HepG2 (cell line): ENCODE data around the gene FAM180A. TPM values are rescaled to one million over a fixed set of nuclear protein-coding genes. Genes with fewer than 3 reads are reported as not detected.

ENCODE experiments used
- ATAC-seq: fragments of 200-7000 bp; cut with Tn5 transposase; 3 replicates; pipeline ENCODE4 v1.9.1; 2020; ENCODE audit warnings: mild to moderate bottlenecking, moderate library complexity
- BruUV-seq: library from RNA; stranded (reverse); fragments of 400-500 nt; replicated peaks from 2 replicates; lab custom pipeline; 2021; lab: Mats Ljungman, UMichigan
- CTCF ChIA-PET: fragments of 300-600 bp; formaldehyde crosslinking; extraction: SDS; loops from one replicate; lab custom pipeline; 2021; ENCODE audit warnings: low total read pairs, inconsistent platforms, low intra/inter-chr PET ratio; lab: Yijun Ruan, JAX
- POLR2A ChIA-PET: fragments of 350-600 bp; sonication (Branson Sonifier 250); formaldehyde crosslinking; loops from one replicate; lab custom pipeline; 2020; ENCODE audit warnings: antibody characterized with exemption, inconsistent platforms; lab: Yijun Ruan, JAX
- DNase-seq: peaks from one replicate; pipeline ENCODE4 v3.0.0-alpha.2; 2015; ENCODE audit warnings: low spot score
- FAIRE-seq: peaks from 3 replicates; lab custom pipeline; 2011; peaks lifted over from hg19 to GRCh38; lab: Jason Lieb, UNC
- H2AFZ ChIP-seq: one replicate; pipeline ENCODE4 v1.6.1; 2011; ENCODE audit warnings: low read length, inconsistent platforms
- H3K27ac ChIP-seq: fragments of 300-600 bp; 3 replicates; pipeline ENCODE4 v1.8.0; 2011; ENCODE audit warnings: mixed run types, mild to moderate bottlenecking, mixed read lengths, low read length, inconsistent platforms; ENCODE audit not compliant: insufficient read depth; ENCODE audit errors: extremely low read length
- H3K27me3 ChIP-seq, 2 experiments: fragments of 200-600 bp in 1 of 2; 2 replicates in 1 of 2; 3 replicates in 1 of 2; pipeline versions ENCODE4 v1.6.0 to v1.8.0; 2011; ENCODE audit warnings: low read length in 2 of 2, mild to moderate bottlenecking in 2 of 2, moderate library complexity in 2 of 2, inconsistent platforms in 1 of 2; ENCODE audit not compliant: insufficient read depth in 2 of 2, control insufficient read depth in 1 of 2
- H3K36me3 ChIP-seq, 2 experiments: fragments of 200-600 bp in 1 of 2; replicated peaks in 1 of 2; 2 replicates in 1 of 2; 3 replicates in 1 of 2; pipeline versions ENCODE4 v1.5.1 to v1.8.0; 2011; ENCODE audit warnings: low read length in 2 of 2, inconsistent platforms in 1 of 2; ENCODE audit not compliant: insufficient read depth in 2 of 2, control insufficient read depth in 1 of 2
- H3K4me1 ChIP-seq: 2 replicates; pipeline ENCODE4 v1.5.1; 2012; ENCODE audit warnings: low read length, inconsistent platforms; ENCODE audit not compliant: insufficient read depth
- H3K4me2 ChIP-seq: 2 replicates; pipeline ENCODE4 v1.6.0; 2011; ENCODE audit warnings: low read depth, low read length, inconsistent platforms
- H3K4me3 ChIP-seq, 3 experiments: fragments of 200-600 bp in 1 of 3; sonication (generic), shearing (Covaris generic) in 1 of 3; replicated peaks in 1 of 3; 2 replicates each; pipeline ENCODE4 v1.5.1; 2011 to 2016; ENCODE audit warnings: low read length in 3 of 3, inconsistent platforms in 2 of 3, low read depth in 2 of 3, mild to moderate bottlenecking in 2 of 3, control low read depth in 1 of 3, mixed read lengths in 1 of 3; ENCODE audit not compliant: insufficient read depth in 1 of 3
- H3K79me2 ChIP-seq: one replicate; pipeline ENCODE4 v1.6.1; 2011; ENCODE audit warnings: low read length, inconsistent platforms; ENCODE audit not compliant: insufficient read depth
- H3K9ac ChIP-seq: 2 replicates; pipeline ENCODE4 v1.6.0; 2011; ENCODE audit warnings: mild to moderate bottlenecking, low read depth, low read length, inconsistent platforms; ENCODE audit not compliant: insufficient read depth
- H3K9me3 ChIP-seq: 2 replicates; pipeline ENCODE4 v1.5.1; 2012; ENCODE audit warnings: mild to moderate bottlenecking, low read length
- H4K20me1 ChIP-seq: 2 replicates; pipeline ENCODE4 v1.6.0; 2011; ENCODE audit warnings: inconsistent platforms, mild to moderate bottlenecking, low read length, moderate library complexity; ENCODE audit not compliant: insufficient read depth
- CEBPB ChIP-seq: IDR thresholded peaks from 2 replicates; pipeline ENCODE4 v1.6.1; 2011; ENCODE audit warnings: low read depth, low read length, improper control_type of control experiment, borderline replicate concordance
- HNRNPK ChIP-seq: fragments of 200-400 bp; formaldehyde crosslinking; IDR thresholded peaks from 2 replicates; pipeline ENCODE4 v1.6.1; 2018; ENCODE audit warnings: low read length, low read depth, moderate library complexity, mild to moderate bottlenecking; ENCODE audit not compliant: poor library complexity, severe bottlenecking
- IKZF1 ChIP-seq: fragments of 450-650 bp; IDR thresholded peaks from 2 replicates; pipeline ENCODE4 v1.7.1; 2016
- IRF2 ChIP-seq: IDR thresholded peaks from 2 replicates; pipeline ENCODE4 v1.6.1; 2018; ENCODE audit warnings: missing genetic modification reagents, missing compliant biosample characterization
- KMT2A ChIP-seq: sonication (generic); formaldehyde crosslinking; IDR thresholded peaks from 2 replicates; pipeline ENCODE4 v1.4.0; 2020; ENCODE audit warnings: missing genetic modification reagents
- MATR3 ChIP-seq: sonication (generic); formaldehyde crosslinking; IDR thresholded peaks from 2 replicates; pipeline ENCODE4 v1.4.0; 2020; ENCODE audit warnings: missing genetic modification reagents
- MEIS1 ChIP-seq: sonication (generic); formaldehyde crosslinking; IDR thresholded peaks from 2 replicates; pipeline ENCODE4 v1.9.0; 2021; ENCODE audit warnings: mild to moderate bottlenecking, missing genetic modification reagents, moderate library complexity, borderline replicate concordance
- MIER2 ChIP-seq: IDR thresholded peaks from 2 replicates; pipeline ENCODE4 v1.6.1; 2016; ENCODE audit warnings: missing biosample characterization, missing genetic modification reagents
- MXI1 ChIP-seq: IDR thresholded peaks from 3 replicates; pipeline ENCODE4 v1.6.1; 2012; ENCODE audit warnings: low read depth, low read length, inconsistent platforms, borderline replicate concordance
- PHF20 ChIP-seq: sonication (generic); formaldehyde crosslinking; IDR thresholded peaks from 2 replicates; pipeline ENCODE4 v1.5.0; 2020; ENCODE audit warnings: mild to moderate bottlenecking, missing genetic modification reagents
- SNAI1 ChIP-seq: sonication (generic); formaldehyde crosslinking; IDR thresholded peaks from 2 replicates; pipeline ENCODE4 v1.5.0; 2020; ENCODE audit warnings: mild to moderate bottlenecking, missing genetic modification reagents, borderline replicate concordance
- TBP ChIP-seq: sonication (generic); formaldehyde crosslinking; IDR thresholded peaks from 2 replicates; pipeline ENCODE4 v1.5.0; 2020; ENCODE audit warnings: missing genetic modification reagents
- ZFY ChIP-seq: sonication (generic); formaldehyde crosslinking; IDR thresholded peaks from 2 replicates; pipeline ENCODE4 v1.4.0; 2020; ENCODE audit warnings: missing genetic modification reagents
- ZNF282 ChIP-seq: fragments of 450-650 bp; IDR thresholded peaks from 2 replicates; pipeline ENCODE4 v1.6.1; 2018; ENCODE audit not compliant: partially characterized antibody
- ZNF337 ChIP-seq: sonication (generic); formaldehyde crosslinking; IDR thresholded peaks from 2 replicates; pipeline ENCODE4 v1.5.1; 2020; ENCODE audit warnings: missing genetic modification reagents, low read depth, mild to moderate bottlenecking, borderline replicate concordance
- ZNF883 ChIP-seq: sonication (generic); formaldehyde crosslinking; IDR thresholded peaks from 2 replicates; pipeline ENCODE4 v1.5.1; 2020; ENCODE audit warnings: mild to moderate bottlenecking, missing genetic modification reagents; ENCODE audit errors: not compliant biosample characterization
- ZZZ3 ChIP-seq: sonication (generic); formaldehyde crosslinking; IDR thresholded peaks from 2 replicates; pipeline ENCODE4 v1.4.0; 2020; ENCODE audit warnings: missing genetic modification reagents, mild to moderate bottlenecking, borderline replicate concordance
- WGBS: methylation state at CpG from one replicate; pipeline ENCODE4 v1.1.6; 2017; ENCODE audit warnings: low lambda C conversion rate; 5-methylcytosine and 5-hydroxymethylcytosine counted together
- in situ Hi-C: cut with HindIII; loops from 2 replicates; pipeline ENCODE4 v1.10.0; 2017; ENCODE audit warnings: low pct_unique_long_range_greater_than_20kb; ENCODE audit not compliant: extremely low pct_ligation_motif_present
- intact Hi-C: fragments of 100-400 bp; cut with micrococcal nuclease; formaldehyde crosslinking; loops from one replicate; pipeline ENCODE4 v1.10.0; 2022; ENCODE audit not compliant: unreplicated experiment
- polyA plus RNA-seq, 8 experiments: library from polyadenylated mRNA; depleted of rRNA in 3 of 8; stranded (reverse) in 7 of 8; unstranded in 1 of 8; fragments of >200 nt; fragmentation: Illumina TruSeq in 4 of 8; extraction: Trizol in 4 of 8; gene quantifications; 2 replicates each; pipeline versions ENCODE4 v1.2.1 to v1.2.3, GENCODE V29; 2011 to 2016; ENCODE audit warnings: low read depth in 4 of 8, missing spikeins in 1 of 8, mixed read lengths in 1 of 8; ENCODE audit not compliant: insufficient read depth in 1 of 8
- total RNA-seq, 5 experiments: library from RNA; depleted of rRNA; stranded (reverse); fragments of >200 nt; fragmentation: Illumina TruSeq; extraction: Trizol; gene quantifications; 2 replicates each; pipeline ENCODE4 v1.2.3, GENCODE V29; 2016; ENCODE audit warnings: low read depth in 1 of 5
- TF ChIP-seq, protein P1 (sequence below): sonication (generic); formaldehyde crosslinking; IDR thresholded peaks from 2 replicates; pipeline ENCODE4 v1.9.0; 2021; ENCODE audit warnings: missing genetic modification reagents, borderline replicate concordance

Gene FAM180A
- total and polyA plus RNA-seq, 2 of the 13 experiments (the other 11 are each of a cell fraction or from before 2014, with no cell fraction given), result not detected

- ATAC-seq (no peak), FAIRE-seq (no peak), DNase-seq (peak; percentile 11)
- no peak overlapping the region for H3K9ac ChIP-seq
- BruUV-seq, result no TSS peak
- H3K4me1 ChIP-seq, result peaks cover 29% of the 10 kb centered on the region
- H3K27me3 ChIP-seq, result peaks cover 0 to 6% of the 10 kb centered on the region in 2 experiments; a peak in 3 of 5 replicates
- 6% methylated on average over 7 of the region's 7 CpGs for WGBS
- intact Hi-C loops (loop anchor here (1.0 kb wide), 1 partner anchor 45 kb away; the partner anchor contains the start of gene STMP1), in situ Hi-C loops (no loop called here)
- no peaks in the 10 kb centered on the region for H3K36me3 ChIP-seq
- no peak overlapping the region for H3K4me3 ChIP-seq
- H3K9me3 ChIP-seq, result no peaks in the 10 kb centered on the region
- no peaks in the 10 kb centered on the region for H4K20me1 ChIP-seq
- ChIA-PET CTCF (no interaction called here), POLR2A (no interaction called here)
- TF ChIP-seq CEBPB (peak; percentile 44; the same call in 1 of the 2 replicates), ZNF883 (CRISPR knock-in tag) (no peak)
- peak overlapping the region; percentile 52 for H3K4me2 ChIP-seq
- no peaks in the 10 kb centered on the region for H3K79me2 ChIP-seq
- H2AFZ ChIP-seq, result no peak overlapping the region
- H3K27ac ChIP-seq, result no peak overlapping the region
Observed at GRCh38 chr7:135706858-135707569, 41.6 kb downstream of the FAM180A start.

DNA sequence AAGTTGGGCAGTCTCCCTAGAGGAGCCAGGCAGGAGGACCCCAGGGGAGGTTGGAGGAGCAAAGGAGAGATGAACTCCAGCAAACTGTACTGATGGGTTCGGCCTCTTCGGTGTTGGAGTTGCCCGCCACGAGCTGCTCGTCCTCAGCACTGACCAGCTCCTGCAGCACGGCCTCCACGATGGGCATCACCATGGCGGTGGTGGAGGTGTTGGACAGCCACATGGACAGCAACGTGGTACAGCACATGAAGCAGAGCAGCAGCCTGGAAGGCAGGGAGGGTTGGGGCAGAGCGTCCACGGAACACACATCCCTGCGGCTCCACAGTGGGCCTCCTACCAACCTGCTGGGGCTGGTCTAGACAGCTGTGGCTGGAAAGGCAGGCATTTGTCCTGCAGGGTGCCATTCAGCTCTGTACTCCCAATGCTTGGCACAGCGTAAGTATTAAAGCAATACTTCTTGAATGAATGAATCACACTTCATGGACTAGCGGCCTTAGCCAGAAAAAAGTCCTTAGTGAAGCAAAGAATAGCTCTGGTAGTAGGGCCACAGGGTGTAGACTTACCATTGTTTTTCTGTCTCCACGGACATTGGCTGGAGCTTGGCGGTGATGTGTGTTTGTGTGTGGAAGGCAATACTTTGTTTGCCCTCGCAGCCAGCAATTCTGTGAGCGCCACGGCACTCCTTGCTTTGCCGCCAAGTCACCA is 42.4 kb downstream of the FAM180A start:
- TF ChIP-seq ZNF337, result no peak
- no peak for TF ChIP-seq SNAI1 (CRISPR knock-in tag)
- TF ChIP-seq IRF2 (CRISPR knock-in tag), result no peak
- TF ChIP-seq ZFY (CRISPR knock-in tag), result no peak
- TF ChIP-seq ZZZ3, result no peak
- TF ChIP-seq TBP (CRISPR knock-in tag), result no peak
- TF ChIP-seq ZNF282, result no peak
- no peak for TF ChIP-seq HNRNPK
- TF ChIP-seq, protein P1, sequence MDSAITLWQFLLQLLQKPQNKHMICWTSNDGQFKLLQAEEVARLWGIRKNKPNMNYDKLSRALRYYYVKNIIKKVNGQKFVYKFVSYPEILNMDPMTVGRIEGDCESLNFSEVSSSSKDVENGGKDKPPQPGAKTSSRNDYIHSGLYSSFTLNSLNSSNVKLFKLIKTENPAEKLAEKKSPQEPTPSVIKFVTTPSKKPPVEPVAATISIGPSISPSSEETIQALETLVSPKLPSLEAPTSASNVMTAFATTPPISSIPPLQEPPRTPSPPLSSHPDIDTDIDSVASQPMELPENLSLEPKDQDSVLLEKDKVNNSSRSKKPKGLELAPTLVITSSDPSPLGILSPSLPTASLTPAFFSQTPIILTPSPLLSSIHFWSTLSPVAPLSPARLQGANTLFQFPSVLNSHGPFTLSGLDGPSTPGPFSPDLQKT (CRISPR knock-in tag), result no peak
- TF ChIP-seq MIER2 (CRISPR knock-in tag), result no peak
- no peak for TF ChIP-seq MATR3 (CRISPR knock-in tag)
- no peak for TF ChIP-seq KMT2A (CRISPR knock-in tag)
- no peak for TF ChIP-seq IKZF1
- TF ChIP-seq MXI1, result no peak
- no peak for TF ChIP-seq MEIS1 (CRISPR knock-in tag)
- TF ChIP-seq PHF20, result no peak
- Histone ChIP-seq H2AFZ (no peak overlapping the region), H3K4me1 (peaks cover 25% of the 10 kb centered on the region), H3K27me3 (peaks cover 0 to 2% of the 10 kb centered on the region in 2 experiments; a peak in 2 of 5 replicates), H3K27ac (no peak overlapping the region), H3K9ac (no peak overlapping the region), H3K4me3 (no peak overlapping the region), H3K36me3 (no peaks in the 10 kb centered on the region), H3K4me2 (peak overlapping the region; percentile 52), H3K79me2 (no peaks in the 10 kb centered on the region), H3K9me3 (no peaks in the 10 kb centered on the region), H4K20me1 (no peaks in the 10 kb centered on the region)
- in situ Hi-C loops (no loop called here), intact Hi-C loops (no loop called here)
- DNase-seq (no peak), ATAC-seq (no peak; the same call in 2 of the 3 replicates), FAIRE-seq (no peak)
- WGBS, result 81% methylated on average over 13 of the region's 20 CpGs
- CTCF ChIA-PET, result no interaction called here
- no TSS peak for BruUV-seq
- POLR2A ChIA-PET, result no interaction called here
